HepG2 (cell line): ENCODE data around the gene C12orf43. TPM values are rescaled to one million over a fixed set of nuclear protein-coding genes. Genes with fewer than 3 reads are reported as not detected.
A peak's percentile ranks its signal among the peaks of the same experiment; 100 is the strongest.

Experiments used
- ATAC-seq: fragments of 200-7000 bp; cut with Tn5 transposase; 3 replicates; pipeline ENCODE4 v1.9.1; 2020; ENCODE audit warnings: mild to moderate bottlenecking, moderate library complexity
- BruUV-seq: library from RNA; stranded (reverse); fragments of 400-500 nt; replicated peaks from 2 replicates; lab custom pipeline; 2021; lab: Mats Ljungman, UMichigan
- CTCF ChIA-PET: fragments of 300-600 bp; formaldehyde crosslinking; extraction: SDS; loops from one replicate; lab custom pipeline; 2021; ENCODE audit warnings: low total read pairs, inconsistent platforms, low intra/inter-chr PET ratio; lab: Yijun Ruan, JAX
- POLR2A ChIA-PET: fragments of 350-600 bp; sonication (Branson Sonifier 250); formaldehyde crosslinking; loops from one replicate; lab custom pipeline; 2020; ENCODE audit warnings: antibody characterized with exemption, inconsistent platforms; lab: Yijun Ruan, JAX
- DNase-seq: peaks from one replicate; pipeline ENCODE4 v3.0.0-alpha.2; 2015; ENCODE audit warnings: low spot score
- FAIRE-seq: peaks from 3 replicates; lab custom pipeline; 2011; peaks lifted over from hg19 to GRCh38; lab: Jason Lieb, UNC
- H2AFZ ChIP-seq: one replicate; pipeline ENCODE4 v1.6.1; 2011; ENCODE audit warnings: low read length, inconsistent platforms
- H3K27ac ChIP-seq: fragments of 300-600 bp; 3 replicates; pipeline ENCODE4 v1.8.0; 2011; ENCODE audit warnings: mixed run types, mild to moderate bottlenecking, mixed read lengths, low read length, inconsistent platforms; ENCODE audit not compliant: insufficient read depth; ENCODE audit errors: extremely low read length
- H3K27me3 ChIP-seq, 2 experiments: fragments of 200-600 bp in 1 of 2; 2 replicates in 1 of 2; 3 replicates in 1 of 2; pipeline versions ENCODE4 v1.6.0 to v1.8.0; 2011; ENCODE audit warnings: low read length in 2 of 2, mild to moderate bottlenecking in 2 of 2, moderate library complexity in 2 of 2, inconsistent platforms in 1 of 2; ENCODE audit not compliant: insufficient read depth in 2 of 2, control insufficient read depth in 1 of 2
- H3K36me3 ChIP-seq, 2 experiments: fragments of 200-600 bp in 1 of 2; replicated peaks in 1 of 2; 2 replicates in 1 of 2; 3 replicates in 1 of 2; pipeline versions ENCODE4 v1.5.1 to v1.8.0; 2011; ENCODE audit warnings: low read length in 2 of 2, inconsistent platforms in 1 of 2; ENCODE audit not compliant: insufficient read depth in 2 of 2, control insufficient read depth in 1 of 2
- H3K4me1 ChIP-seq: 2 replicates; pipeline ENCODE4 v1.5.1; 2012; ENCODE audit warnings: low read length, inconsistent platforms; ENCODE audit not compliant: insufficient read depth
- H3K4me2 ChIP-seq: 2 replicates; pipeline ENCODE4 v1.6.0; 2011; ENCODE audit warnings: low read depth, low read length, inconsistent platforms
- H3K4me3 ChIP-seq, 3 experiments: fragments of 200-600 bp in 1 of 3; sonication (generic), shearing (Covaris generic) in 1 of 3; replicated peaks in 1 of 3; 2 replicates each; pipeline ENCODE4 v1.5.1; 2011 to 2016; ENCODE audit warnings: low read length in 3 of 3, inconsistent platforms in 2 of 3, low read depth in 2 of 3, mild to moderate bottlenecking in 2 of 3, control low read depth in 1 of 3, mixed read lengths in 1 of 3; ENCODE audit not compliant: insufficient read depth in 1 of 3
- H3K79me2 ChIP-seq: one replicate; pipeline ENCODE4 v1.6.1; 2011; ENCODE audit warnings: low read length, inconsistent platforms; ENCODE audit not compliant: insufficient read depth
- H3K9ac ChIP-seq: 2 replicates; pipeline ENCODE4 v1.6.0; 2011; ENCODE audit warnings: mild to moderate bottlenecking, low read depth, low read length, inconsistent platforms; ENCODE audit not compliant: insufficient read depth
- H3K9me3 ChIP-seq: 2 replicates; pipeline ENCODE4 v1.5.1; 2012; ENCODE audit warnings: mild to moderate bottlenecking, low read length
- H4K20me1 ChIP-seq: 2 replicates; pipeline ENCODE4 v1.6.0; 2011; ENCODE audit warnings: inconsistent platforms, mild to moderate bottlenecking, low read length, moderate library complexity; ENCODE audit not compliant: insufficient read depth
- BORCS8-MEF2B ChIP-seq: sonication (generic); formaldehyde crosslinking; IDR thresholded peaks from 2 replicates; pipeline ENCODE4 v1.8.0; 2022; ENCODE audit warnings: mild to moderate bottlenecking, missing genetic modification reagents
- ELF4 ChIP-seq: sonication (generic); formaldehyde crosslinking; IDR thresholded peaks from 2 replicates; pipeline ENCODE4 v1.5.0; 2020; ENCODE audit warnings: missing genetic modification reagents, mild to moderate bottlenecking, moderate library complexity, borderline replicate concordance
- MTF1 ChIP-seq: sonication (generic); formaldehyde crosslinking; IDR thresholded peaks from 2 replicates; pipeline ENCODE4 v1.5.0; 2020; ENCODE audit warnings: missing genetic modification reagents
- NFIB ChIP-seq: sonication (generic); formaldehyde crosslinking; IDR thresholded peaks from 2 replicates; pipeline ENCODE4 v1.9.0; 2021; ENCODE audit warnings: missing genetic modification reagents, mild to moderate bottlenecking, borderline replicate concordance
- NFRKB ChIP-seq: fragments of 450-650 bp; IDR thresholded peaks from 2 replicates; pipeline ENCODE4 v1.6.1; 2017
- RBM22 ChIP-seq: fragments of 200-400 bp; formaldehyde crosslinking; optimal IDR thresholded peaks from 2 replicates; pipeline ENCODE3; 2017; ENCODE audit warnings: mild to moderate bottlenecking, low read length, moderate library complexity
- REL ChIP-seq: sonication (generic); formaldehyde crosslinking; conservative IDR thresholded peaks from 2 replicates; pipeline ENCODE4 v1.8.0; 2022; ENCODE audit warnings: mild to moderate bottlenecking, missing genetic modification reagents, moderate library complexity
- RFX3 ChIP-seq: IDR thresholded peaks from 2 replicates; pipeline ENCODE4 v1.6.1; 2016; ENCODE audit warnings: missing biosample characterization, missing genetic modification reagents
- RXRB ChIP-seq: IDR thresholded peaks from 2 replicates; pipeline ENCODE4 v1.6.1; 2016; ENCODE audit warnings: borderline replicate concordance, missing genetic modification reagents, missing compliant biosample characterization
- SMC3 ChIP-seq: IDR thresholded peaks from 2 replicates; pipeline ENCODE4 v1.6.1; 2011; ENCODE audit warnings: low read length, improper control_type of control experiment
- TEAD3 ChIP-seq: optimal IDR thresholded peaks from 2 replicates; pipeline ENCODE3; 2016; ENCODE audit warnings: borderline replicate concordance
- WIZ ChIP-seq: sonication (generic); formaldehyde crosslinking; IDR thresholded peaks from 2 replicates; pipeline ENCODE4 v1.5.1; 2020; ENCODE audit warnings: mild to moderate bottlenecking, missing genetic modification reagents
- ZNF260 ChIP-seq: sonication (generic); formaldehyde crosslinking; IDR thresholded peaks from 2 replicates; pipeline ENCODE4 v1.4.0; 2020; ENCODE audit warnings: missing genetic modification reagents, low read depth, mild to moderate bottlenecking, borderline replicate concordance
- ZNF577 ChIP-seq: sonication (generic); formaldehyde crosslinking; IDR thresholded peaks from 2 replicates; pipeline ENCODE4 v1.4.0; 2020; ENCODE audit warnings: mild to moderate bottlenecking, low read depth, missing genetic modification reagents, borderline replicate concordance
- ZSCAN20 ChIP-seq: sonication (generic); formaldehyde crosslinking; IDR thresholded peaks from 2 replicates; pipeline ENCODE4 v1.4.0; 2020; ENCODE audit warnings: missing genetic modification reagents, mild to moderate bottlenecking, borderline replicate concordance
- WGBS: methylation state at CpG from one replicate; pipeline ENCODE4 v1.1.6; 2017; ENCODE audit warnings: low lambda C conversion rate; 5-methylcytosine and 5-hydroxymethylcytosine counted together
- in situ Hi-C: cut with HindIII; loops from 2 replicates; pipeline ENCODE4 v1.10.0; 2017; ENCODE audit warnings: low pct_unique_long_range_greater_than_20kb; ENCODE audit not compliant: extremely low pct_ligation_motif_present
- intact Hi-C: fragments of 100-400 bp; cut with micrococcal nuclease; formaldehyde crosslinking; loops from one replicate; pipeline ENCODE4 v1.10.0; 2022; ENCODE audit not compliant: unreplicated experiment
- polyA plus RNA-seq, 8 experiments: library from polyadenylated mRNA; depleted of rRNA in 3 of 8; stranded (reverse) in 7 of 8; unstranded in 1 of 8; fragments of >200 nt; fragmentation: Illumina TruSeq in 4 of 8; extraction: Trizol in 4 of 8; gene quantifications; 2 replicates each; pipeline versions ENCODE4 v1.2.1 to v1.2.3, GENCODE V29; 2011 to 2016; ENCODE audit warnings: low read depth in 4 of 8, missing spikeins in 1 of 8, mixed read lengths in 1 of 8; ENCODE audit not compliant: insufficient read depth in 1 of 8
- total RNA-seq, 5 experiments: library from RNA; depleted of rRNA; stranded (reverse); fragments of >200 nt; fragmentation: Illumina TruSeq; extraction: Trizol; gene quantifications; 2 replicates each; pipeline ENCODE4 v1.2.3, GENCODE V29; 2016; ENCODE audit warnings: low read depth in 1 of 5
- TF ChIP-seq, protein P1 (sequence below): sonication (generic); formaldehyde crosslinking; IDR thresholded peaks from 2 replicates; pipeline ENCODE4 v1.4.0; 2020; ENCODE audit warnings: missing genetic modification reagents
- TF ChIP-seq, protein P2 (sequence below): sonication (generic); formaldehyde crosslinking; IDR thresholded peaks from 2 replicates; pipeline ENCODE4 v1.5.0; 2020; ENCODE audit warnings: mild to moderate bottlenecking, missing genetic modification reagents, moderate library complexity
- TF ChIP-seq, protein P3 (sequence below): IDR thresholded peaks from 2 replicates; pipeline ENCODE4 v1.6.1; 2016; ENCODE audit warnings: control low read depth

The C12orf43 gene
- total and polyA plus RNA-seq, 2 of the 13 experiments (the other 11 are each of a cell fraction or from before 2014, with no cell fraction given): 7.9 to 11.1 TPM

DNA sequence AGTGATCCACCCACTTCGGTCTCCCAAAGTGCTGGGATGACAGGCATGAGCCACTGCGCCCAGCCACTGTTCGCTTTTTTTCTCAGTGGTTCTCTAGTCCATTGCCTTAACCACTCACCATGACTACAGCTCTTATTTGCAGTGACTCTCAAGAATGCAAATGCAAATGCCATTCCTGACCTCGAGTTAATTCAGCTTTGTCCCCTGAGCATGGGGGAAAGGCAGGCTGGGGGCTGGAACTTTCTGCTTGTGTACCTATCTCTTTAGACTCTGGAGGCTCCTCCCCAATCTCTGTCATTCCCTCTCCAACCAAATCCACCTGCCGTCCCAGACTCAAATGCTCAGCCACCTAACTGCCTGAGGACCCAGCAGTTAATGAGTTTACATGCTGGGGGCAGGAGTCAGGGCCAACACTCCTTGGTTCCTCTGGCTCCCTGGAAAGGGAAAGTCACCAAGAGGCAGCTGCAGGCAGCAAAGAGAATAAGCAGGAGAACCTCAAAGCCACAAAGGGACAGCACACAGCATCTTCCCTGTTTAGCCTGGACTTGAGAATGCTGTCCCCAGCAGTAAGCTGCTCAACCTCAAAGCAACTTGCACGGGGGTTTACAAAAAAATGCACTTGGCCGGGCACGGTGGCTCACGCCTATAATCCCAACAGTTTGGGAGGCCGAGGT, 43.3 kb downstream of the C12orf43 start (continued):
- TF ChIP-seq, protein P1, sequence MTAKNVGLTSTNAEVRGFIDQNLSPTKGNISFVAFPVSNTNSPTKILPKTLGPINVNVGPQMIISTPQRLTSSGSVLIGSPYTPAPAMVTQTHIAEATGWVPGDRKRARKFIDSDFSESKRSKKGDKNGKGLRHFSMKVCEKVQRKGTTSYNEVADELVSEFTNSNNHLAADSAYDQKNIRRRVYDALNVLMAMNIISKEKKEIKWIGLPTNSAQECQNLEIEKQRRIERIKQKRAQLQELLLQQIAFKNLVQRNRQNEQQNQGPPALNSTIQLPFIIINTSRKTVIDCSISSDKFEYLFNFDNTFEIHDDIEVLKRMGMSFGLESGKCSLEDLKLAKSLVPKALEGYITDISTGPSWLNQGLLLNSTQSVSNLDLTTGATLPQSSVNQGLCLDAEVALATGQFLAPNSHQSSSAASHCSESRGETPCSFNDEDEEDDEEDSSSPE (CRISPR knock-in tag): no peak
- TF ChIP-seq NFIB (no peak), BORCS8-MEF2B (CRISPR knock-in tag) (0 out of 2 replicates have a peak, but pooled peaks have one; percentile 26), TEAD3 (CRISPR knock-in tag) (peak; percentile 70), WIZ (no peak)

DNA sequence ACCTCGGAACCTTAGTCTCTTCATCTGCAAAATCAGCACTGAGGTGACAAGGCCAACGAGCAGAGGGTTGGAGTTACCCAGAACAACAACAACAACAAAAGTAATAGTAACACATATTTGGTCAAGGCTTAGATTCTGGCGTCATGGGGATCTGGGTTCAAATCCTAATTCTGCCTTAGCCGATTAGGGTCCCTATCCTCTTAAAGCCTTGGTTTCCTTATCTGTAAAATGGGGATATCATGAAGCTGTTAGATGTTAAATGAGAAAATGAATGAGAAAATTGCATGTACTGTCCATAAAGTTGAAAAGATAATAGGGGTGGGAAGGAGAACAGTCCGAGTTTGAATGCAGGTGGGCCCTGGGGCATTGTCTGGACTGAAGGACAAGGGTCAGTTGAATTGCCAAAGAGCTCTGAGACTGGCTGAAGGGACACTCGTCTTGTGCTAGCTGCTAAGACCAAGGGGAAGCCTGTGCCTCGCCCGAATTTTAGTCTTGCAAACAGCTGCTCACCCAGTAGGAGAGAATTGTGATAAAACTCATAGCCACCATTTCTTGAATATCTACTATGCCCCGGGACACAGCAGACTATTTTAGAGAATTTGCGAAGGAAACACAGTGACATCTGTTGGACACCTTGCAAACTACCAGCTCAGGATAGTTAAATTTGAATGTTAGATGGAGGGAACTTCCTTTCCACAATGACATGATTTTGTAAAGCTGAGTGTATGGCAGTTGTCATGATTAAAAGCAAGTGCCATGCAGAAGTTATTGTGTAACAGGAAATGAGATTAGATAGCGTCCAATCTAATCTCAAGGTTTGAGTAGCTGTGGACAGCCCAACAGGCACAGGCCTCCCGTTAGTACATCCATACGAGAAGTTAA, 44.7 kb downstream of the C12orf43 start:
- ATAC-seq (peak; percentile 34), FAIRE-seq (peak; percentile 88), DNase-seq (peak; percentile 45)
- H3K9me3 ChIP-seq: no peaks in the 10 kb centered on the region
- POLR2A ChIA-PET: interaction anchor here (1.0 to 5.1 kb wide), 8 partner anchors 9 to 66 kb away, joined by 3 to 99 read pairs (median 5); no protein-coding TSS in a partner anchor
- H3K9ac ChIP-seq: no peak overlapping the region
- peaks cover 19 to 41% of the 10 kb centered on the region in 2 experiments for H3K36me3 ChIP-seq
- 68% methylated on average over 13 of the region's 13 CpGs for whole genome bisulfite sequencing
- H3K4me1 ChIP-seq: peaks cover 41% of the 10 kb centered on the region
- BruUV-seq: TSS peak; percentile 0
- H4K20me1 ChIP-seq: peaks cover 20% of the 10 kb centered on the region; the same call in 1 of the 2 replicates
- no peaks in the 10 kb centered on the region for H3K27me3 ChIP-seq
- H3K4me3 ChIP-seq: no peak overlapping the region
- CTCF ChIA-PET: interaction anchor here (1.3 kb wide), 1 partner anchor 27 kb away, joined by 6 read pairs; no protein-coding TSS in a partner anchor
- no peak overlapping the region for H3K4me2 ChIP-seq
- in situ Hi-C loops: no loop called here
- intact Hi-C loops: loop anchor here (5.0 to 10.0 kb wide), 2 partner anchors 67 to 389 kb away; partner anchors contain the start of genes POP5 and SPPL3
- peaks cover 5% of the 10 kb centered on the region for H3K79me2 ChIP-seq
- no peak overlapping the region for H3K27ac ChIP-seq
- no peak overlapping the region for H2AFZ ChIP-seq
- TF ChIP-seq, protein P2, sequence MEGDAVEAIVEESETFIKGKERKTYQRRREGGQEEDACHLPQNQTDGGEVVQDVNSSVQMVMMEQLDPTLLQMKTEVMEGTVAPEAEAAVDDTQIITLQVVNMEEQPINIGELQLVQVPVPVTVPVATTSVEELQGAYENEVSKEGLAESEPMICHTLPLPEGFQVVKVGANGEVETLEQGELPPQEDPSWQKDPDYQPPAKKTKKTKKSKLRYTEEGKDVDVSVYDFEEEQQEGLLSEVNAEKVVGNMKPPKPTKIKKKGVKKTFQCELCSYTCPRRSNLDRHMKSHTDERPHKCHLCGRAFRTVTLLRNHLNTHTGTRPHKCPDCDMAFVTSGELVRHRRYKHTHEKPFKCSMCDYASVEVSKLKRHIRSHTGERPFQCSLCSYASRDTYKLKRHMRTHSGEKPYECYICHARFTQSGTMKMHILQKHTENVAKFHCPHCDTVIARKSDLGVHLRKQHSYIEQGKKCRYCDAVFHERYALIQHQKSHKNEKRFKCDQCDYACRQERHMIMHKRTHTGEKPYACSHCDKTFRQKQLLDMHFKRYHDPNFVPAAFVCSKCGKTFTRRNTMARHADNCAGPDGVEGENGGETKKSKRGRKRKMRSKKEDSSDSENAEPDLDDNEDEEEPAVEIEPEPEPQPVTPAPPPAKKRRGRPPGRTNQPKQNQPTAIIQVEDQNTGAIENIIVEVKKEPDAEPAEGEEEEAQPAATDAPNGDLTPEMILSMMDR (CRISPR knock-in tag): peak; percentile 74
- no peak for TF ChIP-seq REL (CRISPR knock-in tag)
- TF ChIP-seq ELF4 (CRISPR knock-in tag): no peak
- peak; percentile 70; the same call in 1 of the 2 replicates for TF ChIP-seq SMC3
- TF ChIP-seq RXRB (CRISPR knock-in tag): no peak
- no peak for TF ChIP-seq NFRKB
- TF ChIP-seq RFX3: no peak
- no peak for TF ChIP-seq MTF1 (CRISPR knock-in tag)
- TF ChIP-seq ZNF577 (CRISPR knock-in tag): no peak
- TF ChIP-seq, protein P3, sequence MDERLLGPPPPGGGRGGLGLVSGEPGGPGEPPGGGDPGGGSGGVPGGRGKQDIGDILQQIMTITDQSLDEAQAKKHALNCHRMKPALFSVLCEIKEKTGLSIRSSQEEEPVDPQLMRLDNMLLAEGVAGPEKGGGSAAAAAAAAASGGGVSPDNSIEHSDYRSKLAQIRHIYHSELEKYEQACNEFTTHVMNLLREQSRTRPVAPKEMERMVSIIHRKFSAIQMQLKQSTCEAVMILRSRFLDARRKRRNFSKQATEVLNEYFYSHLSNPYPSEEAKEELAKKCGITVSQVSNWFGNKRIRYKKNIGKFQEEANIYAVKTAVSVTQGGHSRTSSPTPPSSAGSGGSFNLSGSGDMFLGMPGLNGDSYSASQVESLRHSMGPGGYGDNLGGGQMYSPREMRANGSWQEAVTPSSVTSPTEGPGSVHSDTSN (CRISPR knock-in tag): no peak
- TF ChIP-seq ZSCAN20 (CRISPR knock-in tag): no peak
- no peak for TF ChIP-seq ZNF260
- TF ChIP-seq RBM22: peak; percentile 86
